Activated CD4-positive, alpha-beta T cell treated with anti-CD3 and anti-CD28 coated beads for 1 hour (primary cell): ENCODE data around the gene HMGA1.
A peak's percentile ranks its signal among the peaks of the same experiment; 100 is the strongest.

Experiments used
- DNase-seq: peaks from one replicate; pipeline ENCODE4 v3.0.0-alpha.2; 2020

Gene HMGA1

GRCh38 chr6:34225551-34225950 is 11.1 kb upstream of the HMGA1 start:
- DNase-seq, result no peak

GRCh38 chr6:34226066-34226465 is 10.6 kb upstream of the HMGA1 start:
- DNase-seq, result no peak

GRCh38 chr6:34226731-34227586 is 9.7 kb upstream of the HMGA1 start:
- DNase-seq, result no peak

- no peak for DNase-seq
These were observed 8.8 kb upstream of the HMGA1 start for GRCh38 chr6:34227761-34228421.

- no peak for DNase-seq
These were observed 6.8 kb upstream of the HMGA1 start for GRCh38 chr6:34229877-34230276.

GRCh38 chr6:34230653-34231371 is 5.9 kb upstream of the HMGA1 start:
- no peak for DNase-seq

- DNase-seq, result no peak
These were observed 4.9 kb upstream of the HMGA1 start for GRCh38 chr6:34231566-34232336.

GRCh38 chr6:34232901-34233300 is 3.8 kb upstream of the HMGA1 start:
- DNase-seq, result no peak

- DNase-seq, result no peak
These were observed 2.8 kb upstream of the HMGA1 start for GRCh38 chr6:34233867-34234266.

GRCh38 chr6:34234667-34235306 is 1.9 kb upstream of the HMGA1 start:
- DNase-seq, result no peak

- DNase-seq, result peak; percentile 67
These were observed 1.2 kb upstream of the HMGA1 start for GRCh38 chr6:34235307-34236130.

GRCh38 chr6:34236131-34236442 is 586 bp upstream of the HMGA1 start:
- DNase-seq, result no peak

- no peak for DNase-seq
These were observed 646 bp downstream of the HMGA1 start for GRCh38 chr6:34237316-34237721.

- DNase-seq, result peak; percentile 62
These were observed 1.3 kb downstream of the HMGA1 start for GRCh38 chr6:34237722-34238584.

- no peak for DNase-seq
These were observed 2.2 kb downstream of the HMGA1 start for GRCh38 chr6:34238585-34239499.

GRCh38 chr6:34239500-34239825 is 2.8 kb downstream of the HMGA1 start:
- DNase-seq, result no peak

- DNase-seq, result no peak
These were observed 3.2 kb downstream of the HMGA1 start for GRCh38 chr6:34239893-34240292.

- DNase-seq, result no peak
These were observed 3.9 kb downstream of the HMGA1 start for GRCh38 chr6:34240329-34241248.
